Uterus (tissue), 2 donors: ENCODE results near the gene SLC2A9.

ENCODE experiments used
- CTCF ChIP-seq, 4 experiments: fragments of 200-600 bp in 2 of 4; fragments of 450-650 bp in 2 of 4; sonication (generic) in 2 of 4; IDR thresholded peaks; one replicate each; pipeline ENCODE4 v1.5.1; 2016 to 2019; ENCODE audit warnings: antibody characterized with exemption in 4 of 4, mild to moderate bottlenecking in 2 of 4, moderate library complexity in 1 of 4
- POLR2A ChIP-seq, 2 donors: fragments of 450-650 bp; IDR thresholded peaks; one replicate each; pipeline ENCODE4 v1.6.1; 2016; ENCODE audit warnings: antibody characterized with exemption in 2 of 2, mild to moderate bottlenecking in 1 of 2, moderate library complexity in 1 of 2

DNA sequence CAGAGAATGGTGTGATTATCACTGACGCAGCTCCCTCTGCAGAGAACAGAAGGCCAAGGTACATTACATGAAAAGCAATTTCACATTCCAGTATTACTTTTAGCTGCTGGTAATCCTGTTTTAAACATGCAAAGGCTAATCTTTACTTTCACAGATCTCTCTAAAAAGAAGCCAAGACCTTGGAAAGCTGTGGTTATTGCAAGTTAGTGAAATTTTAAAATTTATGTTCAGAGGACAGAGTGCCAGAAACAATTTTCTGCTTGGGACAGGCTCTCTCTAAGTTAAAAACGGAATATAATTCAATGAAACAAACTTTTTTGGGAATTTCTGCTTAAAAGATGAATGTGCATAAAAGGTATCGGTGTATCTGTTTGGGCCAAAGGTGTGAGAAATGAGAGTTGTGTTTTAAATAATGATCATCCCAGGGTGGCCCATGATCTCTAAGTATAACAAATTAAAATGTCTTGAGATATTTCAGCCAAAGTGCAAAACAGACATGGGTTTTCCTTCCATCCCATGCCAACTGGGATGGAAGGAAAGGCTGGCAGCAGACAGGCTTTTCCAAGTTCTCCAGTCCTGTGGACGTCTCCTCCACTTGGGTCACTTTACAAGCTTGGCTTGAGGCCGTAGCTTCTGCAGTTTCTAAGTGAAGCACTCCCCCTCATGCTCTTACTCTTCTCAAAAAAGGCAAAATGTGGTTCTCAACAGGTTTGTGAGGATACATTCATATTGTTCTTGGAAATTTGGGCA lies 121.8 kb downstream of the SLC2A9 start:
- TF ChIP-seq POLR2A (IDR thresholded peaks at IDR 0.05) (no peak), CTCF (IDR thresholded peaks at IDR 0.05) (no peak)
